ENCODE results near the gene IRF4. TPM values are rescaled to one million over a fixed set of nuclear protein-coding genes. Genes with fewer than 3 reads are reported as not detected.

The IRF4 gene
- total and polyA plus RNA-seq, 8 donors: 0.27 to 7.0 (median 0.36) TPM

- peaks cover 38 to 77% of the 10 kb centered on the region in 2 donors for H3K27me3 ChIP-seq
- intact Hi-C loops (cut with DNase I): no loop called here
- H3K4me3 ChIP-seq: no peak overlapping the region
- no peaks in the 10 kb centered on the region for H3K9me3 ChIP-seq
- H3K36me3 ChIP-seq: no peaks in the 10 kb centered on the region
- H3K4me1 ChIP-seq: peaks cover 12 to 28% of the 10 kb centered on the region in 2 donors
- H3K27ac ChIP-seq: no peak overlapping the region
- no peak for TF ChIP-seq CTCF (IDR thresholded peaks at IDR 0.05)
- DNase-seq (no peak), ATAC-seq (no peak)
These were observed 4.6 kb downstream of the IRF4 start for GRCh38 chr6:396126-396520.

GRCh38 chr6:397056-397455 lies 5.5 kb downstream of the IRF4 start:
- intact Hi-C loops (cut with DNase I): no loop called here
- Histone ChIP-seq H3K36me3 (no peaks in the 10 kb centered on the region), H3K4me1 (peaks cover 9 to 19% of the 10 kb centered on the region in 2 donors), H3K27ac (no peak overlapping the region), H3K27me3 (peaks cover 29 to 67% of the 10 kb centered on the region in 2 donors), H3K9me3 (no peaks in the 10 kb centered on the region), H3K4me3 (no peak overlapping the region)
- no peak for ATAC-seq
- no peak for DNase-seq
- no peak for TF ChIP-seq CTCF (IDR thresholded peaks at IDR 0.05)

DNA sequence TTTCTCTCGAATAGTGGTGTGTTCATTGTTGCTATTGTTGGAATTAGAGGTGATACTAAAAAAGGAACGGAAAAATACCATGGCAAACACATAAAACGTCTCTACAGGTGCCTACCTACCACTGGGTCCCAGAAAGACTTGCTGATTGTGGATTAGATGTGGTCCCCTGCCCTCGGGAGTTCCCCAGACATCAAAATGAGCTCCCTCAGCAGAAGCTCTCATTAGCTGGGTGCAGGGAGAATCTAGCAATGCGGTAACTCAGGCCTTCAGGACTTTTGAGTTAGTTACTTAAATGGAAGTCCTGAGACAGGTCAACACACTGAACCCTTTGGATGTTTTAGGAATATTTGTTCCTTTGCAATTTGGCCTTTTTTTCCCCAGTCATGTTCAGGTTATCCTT lies 6.1 kb downstream of the IRF4 start:
- no peak overlapping the region for H3K27ac ChIP-seq
- TF ChIP-seq CTCF (IDR thresholded peaks at IDR 0.05): no peak
- H3K36me3 ChIP-seq: no peaks in the 10 kb centered on the region
- intact Hi-C loops (cut with DNase I): no loop called here
- no peak overlapping the region for H3K4me3 ChIP-seq
- no peaks in the 10 kb centered on the region for H3K9me3 ChIP-seq
- ATAC-seq (no peak), DNase-seq (no peak)
- peaks cover 4 to 14% of the 10 kb centered on the region in 2 donors for H3K4me1 ChIP-seq
- H3K27me3 ChIP-seq: peaks cover 23 to 62% of the 10 kb centered on the region in 2 donors

- TF ChIP-seq CTCF (IDR thresholded peaks at IDR 0.05): no peak
- intact Hi-C loops (cut with DNase I): no loop called here
- Histone ChIP-seq H3K9me3 (no peaks in the 10 kb centered on the region), H3K36me3 (no peaks in the 10 kb centered on the region), H3K27me3 (peaks cover 19 to 57% of the 10 kb centered on the region in 2 donors), H3K4me1 (peaks cover 0 to 9% of the 10 kb centered on the region in 2 donors), H3K27ac (no peak overlapping the region), H3K4me3 (no peak overlapping the region)
- no peak for DNase-seq
- no peak for ATAC-seq
These were observed 6.5 kb downstream of the IRF4 start for GRCh38 chr6:398065-398464.

DNA sequence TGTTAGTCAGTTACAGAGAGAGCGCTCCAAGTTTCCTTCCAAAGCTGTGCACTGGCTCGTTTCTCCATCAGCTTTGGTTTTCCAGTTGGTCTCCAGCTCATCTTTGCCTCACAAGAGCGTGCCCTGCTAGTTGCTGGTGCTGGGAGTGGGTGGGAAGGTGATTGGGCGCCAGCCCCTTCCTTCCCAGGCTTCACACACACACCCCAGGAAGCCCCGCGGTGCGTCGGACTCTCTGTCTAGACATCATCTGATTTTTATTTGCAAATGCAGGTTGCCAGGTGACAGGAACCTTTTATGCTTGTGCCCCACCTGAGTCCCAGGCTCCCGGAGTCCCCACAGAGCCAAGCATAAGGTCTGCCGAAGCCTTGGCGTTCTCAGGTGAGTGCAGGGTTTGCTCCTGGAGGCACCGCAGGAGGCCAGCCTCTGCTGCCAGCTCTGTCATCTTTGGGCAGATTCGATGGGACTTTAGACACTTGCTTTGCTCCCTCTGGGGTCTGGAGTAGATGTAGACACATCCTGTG lies 7.1 kb downstream of the IRF4 start:
- no peak for TF ChIP-seq CTCF (IDR thresholded peaks at IDR 0.05)
- no peaks in the 10 kb centered on the region for H3K36me3 ChIP-seq
- ATAC-seq: no peak
- no peaks in the 10 kb centered on the region for H3K9me3 ChIP-seq
- intact Hi-C loops (cut with DNase I): no loop called here
- no peak overlapping the region for H3K4me3 ChIP-seq
- peaks cover 13 to 52% of the 10 kb centered on the region in 2 donors for H3K27me3 ChIP-seq
- H3K4me1 ChIP-seq: peaks cover 0 to 3% of the 10 kb centered on the region in 2 donors
- DNase-seq: no peak
- H3K27ac ChIP-seq: no peak overlapping the region

Measured in left lung (tissue), 10 donors.